Liver (tissue), 3 donors: Measurements from ENCODE around the gene ANTXR1.

Experiments
- ATF3 ChIP-seq: IDR thresholded peaks from 2 replicates; pipeline ENCODE4 v1.6.1; 2016; ENCODE audit warnings: antibody characterized with exemption
- CTCF ChIP-seq: fragments of 150-350 bp; IDR thresholded peaks from 2 replicates; pipeline ENCODE4 v1.5.1; 2017; ENCODE audit warnings: improper control_type of control experiment, low read depth, low read length; ENCODE audit not compliant: missing input control
- EGR1 ChIP-seq, 2 donors: IDR thresholded peaks; 2 replicates each; pipeline ENCODE4 v1.6.1; 2016 to 2018; ENCODE audit warnings: antibody characterized with exemption in 2 of 2, low read depth in 2 of 2
- GABPA ChIP-seq, 2 donors: IDR thresholded peaks in 1 of 2; conservative IDR thresholded peaks in 1 of 2; 2 replicates each; pipeline ENCODE4 v1.6.1; 2016; ENCODE audit warnings: antibody characterized with exemption in 2 of 2, mild to moderate bottlenecking in 1 of 2, moderate library complexity in 1 of 2
- HNF4A ChIP-seq, 2 donors: conservative IDR thresholded peaks; 2 replicates each; pipeline ENCODE4 v1.6.1; 2016; ENCODE audit warnings: antibody characterized with exemption in 2 of 2, mild to moderate bottlenecking in 2 of 2
- JUND ChIP-seq, 2 donors: IDR thresholded peaks; 2 replicates each; pipeline ENCODE4 v1.6.1; 2016; ENCODE audit warnings: antibody characterized with exemption in 2 of 2
- MAX ChIP-seq: IDR thresholded peaks from 2 replicates; pipeline ENCODE4 v1.6.1; 2016; ENCODE audit warnings: antibody characterized with exemption
- RAD21 ChIP-seq, 2 donors: IDR thresholded peaks; 2 replicates each; pipeline ENCODE4 v1.6.1; 2016; ENCODE audit warnings: antibody characterized with exemption in 2 of 2, mild to moderate bottlenecking in 2 of 2
- REST ChIP-seq: IDR thresholded peaks from 2 replicates; pipeline ENCODE4 v1.6.1; 2016; ENCODE audit warnings: antibody characterized with exemption, mild to moderate bottlenecking
- RXRA ChIP-seq, 2 donors: IDR thresholded peaks; 2 replicates each; pipeline ENCODE4 v1.6.1; 2017 to 2018; ENCODE audit warnings: antibody characterized with exemption in 2 of 2, mild to moderate bottlenecking in 1 of 2
- TAF1 ChIP-seq: conservative IDR thresholded peaks from 2 replicates; pipeline ENCODE4 v1.6.1; 2016; ENCODE audit warnings: antibody characterized with exemption, mild to moderate bottlenecking
- YY1 ChIP-seq: IDR thresholded peaks from 2 replicates; pipeline ENCODE4 v1.6.1; 2016; ENCODE audit warnings: antibody characterized with exemption, mild to moderate bottlenecking
- ZBTB33 ChIP-seq: IDR thresholded peaks from 2 replicates; pipeline ENCODE4 v1.6.1; 2016; ENCODE audit warnings: antibody characterized with exemption
- donor health status: healthy.
- donor health status: healthy.

- TF ChIP-seq CTCF = no peak
- TF ChIP-seq RXRA (IDR thresholded peaks at IDR 0.05) = no peak
- no peak for TF ChIP-seq HNF4A (conservative IDR thresholded peaks at IDR 0.05)
- no peak for TF ChIP-seq REST
- TF ChIP-seq EGR1 (IDR thresholded peaks at IDR 0.05; ENCODE audit: low read depth in 2 of 2) = no peak
- TF ChIP-seq YY1 = no peak
- no peak for TF ChIP-seq MAX
- no peak for TF ChIP-seq ZBTB33
- no peak for TF ChIP-seq JUND (IDR thresholded peaks at IDR 0.05)
- TF ChIP-seq RAD21 (IDR thresholded peaks at IDR 0.05) = no peak
- no peak for TF ChIP-seq ATF3
- TF ChIP-seq TAF1 = no peak
- TF ChIP-seq GABPA (IDR thresholded peaks at IDR 0.05 in 1 of 2, conservative IDR thresholded peaks at IDR 0.05 in 1 of 2) = no peak
These were observed 120.9 kb downstream of the ANTXR1 start for GRCh38 chr2:69133898-69134297.
